ENCODE data around the gene DLL1. TPM values are rescaled to one million over a fixed set of nuclear protein-coding genes. Genes with fewer than 3 reads are reported as not detected.

DLL1 gene
- total RNA-seq, 1 experiment from 2014 or later: 2.8 TPM

DNA sequence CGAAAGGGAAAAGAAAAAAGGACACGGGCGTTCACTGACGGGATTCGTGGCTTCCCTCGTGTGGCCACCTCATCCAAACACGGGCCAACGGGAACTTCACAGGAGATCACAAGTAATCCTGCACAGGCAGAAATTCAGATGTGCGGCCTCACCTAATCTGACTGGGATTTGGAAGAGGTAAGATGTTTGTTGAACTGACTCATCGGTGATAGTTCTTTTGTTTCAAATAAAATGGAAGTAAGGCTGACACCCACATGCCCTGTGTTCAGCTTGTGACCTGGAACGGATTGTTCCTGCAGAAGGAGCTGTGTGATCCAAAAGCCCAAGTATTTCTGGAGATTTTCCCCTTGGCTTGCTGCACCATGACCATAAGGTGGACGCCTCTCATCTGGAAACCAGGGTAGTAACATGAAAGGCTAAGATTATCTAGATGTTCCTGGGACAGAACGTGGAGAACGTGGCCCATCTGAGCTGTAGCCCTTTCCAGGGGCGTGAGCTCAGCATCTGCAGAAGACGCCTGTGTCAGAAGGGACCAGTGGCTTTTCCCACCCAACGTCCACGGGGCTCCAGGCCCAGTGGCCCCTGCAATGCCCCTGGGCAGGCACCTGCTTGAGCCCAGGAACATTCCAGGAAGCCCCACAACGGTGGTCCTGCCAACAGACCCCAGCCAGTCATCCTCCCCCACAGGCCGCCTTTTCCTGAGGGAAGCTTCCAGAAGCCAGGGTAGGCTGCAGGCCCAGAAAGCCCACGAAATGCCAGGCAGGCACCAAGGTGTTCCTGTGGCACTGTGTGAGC lies 39.7 kb downstream of the DLL1 start:
- Histone ChIP-seq H2BK20ac (ENCODE audit: low read depth, low read length, poor library complexity, severe bottlenecking) (no peak overlapping the region), H3T11ph (ENCODE audit: low read length) (no peak overlapping the region), H3K79me1 (ENCODE audit: insufficient read depth, low read depth, low read length, poor library complexity, severe bottlenecking) (no peaks in the 10 kb centered on the region), H2BK15ac (ENCODE audit: low read depth, low read length) (no peak overlapping the region), H4K91ac (ENCODE audit: insufficient read length, low read depth, low read length) (no peak overlapping the region), H3K23me2 (ENCODE audit: insufficient read length, low read depth, low read length, poor library complexity, severe bottlenecking) (no peaks in the 10 kb centered on the region), H2BK5ac (ENCODE audit: insufficient read length, low read length) (no peak overlapping the region), H3K4ac (ENCODE audit: low read depth, low read length) (no peak overlapping the region), H2BK120ac (ENCODE audit: low read depth, low read length, poor library complexity, severe bottlenecking) (no peak overlapping the region), H3K23ac (ENCODE audit: insufficient read length, low read depth, low read length) (no peak overlapping the region), H3K27me3 (ENCODE audit: insufficient read depth, low read length) (no peaks in the 10 kb centered on the region), H3K14ac (ENCODE audit: insufficient read depth, low read length) (no peak overlapping the region), H2AFZ (ENCODE audit: low read length) (no peak overlapping the region), H3K4me1 (ENCODE audit: insufficient read depth, low read length) (no peaks in the 10 kb centered on the region), H3K4me2 (ENCODE audit: insufficient read depth, insufficient read length, low read length) (no peak overlapping the region), H3K9ac (ENCODE audit: extremely low read depth, insufficient read length, low read length) (no peak overlapping the region), H3K27ac (ENCODE audit: insufficient read length, low read depth, low read length) (no peak overlapping the region), H4K20me1 (ENCODE audit: control insufficient read depth, insufficient read depth, insufficient read length) (no peaks in the 10 kb centered on the region), H3K9me3 (ENCODE audit: control insufficient read depth, low read depth, low read length) (no peaks in the 10 kb centered on the region), H4K5ac (ENCODE audit: insufficient read length, low read depth, low read length) (no peak overlapping the region), H3K56ac (ENCODE audit: insufficient read length, low read depth, low read length) (no peak overlapping the region), H4K8ac (replicated peaks; ENCODE audit: insufficient read length, low read depth, low read length) (no peak overlapping the region), H2BK12ac (ENCODE audit: insufficient read length, low read depth, low read length) (no peak overlapping the region), H3K79me2 (ENCODE audit: insufficient read depth, low read length) (no peaks in the 10 kb centered on the region), H2AK5ac (ENCODE audit: insufficient read length, low read length) (no peak overlapping the region), H3K18ac (ENCODE audit: insufficient read length, low read depth, low read length) (no peak overlapping the region)
- no peak overlapping the region for H3K4me3 Mint-ChIP-seq
- peaks cover 0 to 3% of the 10 kb centered on the region in 2 experiments; a peak in 1 of 4 replicates for H3K4me1 Mint-ChIP-seq
- H3K27ac Mint-ChIP-seq: no peak overlapping the region; a peak in 2 of 7 replicates
- H3K36me3 Mint-ChIP-seq (ENCODE audit: insufficient read depth in 1 of 3, low read depth in 3 of 3): no peaks in the 10 kb centered on the region; a peak in 1 of 7 replicates
- no peak for DNase-seq
- no peaks in the 10 kb centered on the region for H3K9me3 Mint-ChIP-seq
- H3K27me3 Mint-ChIP-seq (ENCODE audit: low read depth): peaks cover 2% of the 10 kb centered on the region
- TF ChIP-seq, protein P1, sequence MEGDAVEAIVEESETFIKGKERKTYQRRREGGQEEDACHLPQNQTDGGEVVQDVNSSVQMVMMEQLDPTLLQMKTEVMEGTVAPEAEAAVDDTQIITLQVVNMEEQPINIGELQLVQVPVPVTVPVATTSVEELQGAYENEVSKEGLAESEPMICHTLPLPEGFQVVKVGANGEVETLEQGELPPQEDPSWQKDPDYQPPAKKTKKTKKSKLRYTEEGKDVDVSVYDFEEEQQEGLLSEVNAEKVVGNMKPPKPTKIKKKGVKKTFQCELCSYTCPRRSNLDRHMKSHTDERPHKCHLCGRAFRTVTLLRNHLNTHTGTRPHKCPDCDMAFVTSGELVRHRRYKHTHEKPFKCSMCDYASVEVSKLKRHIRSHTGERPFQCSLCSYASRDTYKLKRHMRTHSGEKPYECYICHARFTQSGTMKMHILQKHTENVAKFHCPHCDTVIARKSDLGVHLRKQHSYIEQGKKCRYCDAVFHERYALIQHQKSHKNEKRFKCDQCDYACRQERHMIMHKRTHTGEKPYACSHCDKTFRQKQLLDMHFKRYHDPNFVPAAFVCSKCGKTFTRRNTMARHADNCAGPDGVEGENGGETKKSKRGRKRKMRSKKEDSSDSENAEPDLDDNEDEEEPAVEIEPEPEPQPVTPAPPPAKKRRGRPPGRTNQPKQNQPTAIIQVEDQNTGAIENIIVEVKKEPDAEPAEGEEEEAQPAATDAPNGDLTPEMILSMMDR (conservative IDR thresholded peaks at IDR 0.05): no peak
- WGBS (ENCODE audit: extremely low coverage, insufficient read length, low lambda C conversion rate): no CpG with 5 or more reads among the region's 21 CpGs
